Measurements from ENCODE around the gene CROT.

Gene CROT

DNA sequence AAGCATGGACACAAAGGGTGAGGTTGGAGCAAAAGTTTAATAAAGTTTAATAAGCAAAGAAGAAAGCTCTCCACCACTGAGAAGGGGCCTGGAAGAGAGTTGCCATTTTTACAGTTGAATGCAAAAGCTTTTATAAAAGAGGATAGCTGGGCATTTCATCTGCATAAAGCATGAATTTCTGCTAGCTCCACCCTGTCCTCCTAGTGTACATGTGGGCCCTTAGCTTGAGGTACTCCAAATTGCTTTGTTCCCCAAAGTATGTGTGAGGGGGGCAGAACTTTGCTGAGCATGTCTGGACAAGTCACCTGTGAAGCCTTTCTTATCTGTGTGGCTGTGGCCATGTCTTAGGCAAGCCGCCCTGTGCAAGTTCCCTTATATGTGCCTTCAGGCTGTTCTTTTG lies 22.6 kb upstream of the CROT start:
- Histone ChIP-seq H3K4me1 (ENCODE audit: low read length) (no peaks in the 10 kb centered on the region), H3K9ac (ENCODE audit: low read length) (no peak overlapping the region)
- TF ChIP-seq EZH2phosphoT487 (IDR thresholded peaks at IDR 0.05; ENCODE audit: low read depth) = no peak
- TF ChIP-seq CTCF (IDR thresholded peaks at IDR 0.05; ENCODE audit: low read depth, low read length) = no peak

GRCh38 chr7:87325576-87326370 lies 19.7 kb upstream of the CROT start:
- H2AFZ ChIP-seq (ENCODE audit: low read depth, low read length) = no peak overlapping the region
- H3K27ac ChIP-seq (ENCODE audit: low read length) = no peak overlapping the region
- no peaks in the 10 kb centered on the region for H4K20me1 ChIP-seq (ENCODE audit: insufficient read depth, low read length)
- no peaks in the 10 kb centered on the region for H3K27me3 ChIP-seq (ENCODE audit: low read depth, low read length)
- H3K36me3 ChIP-seq (replicated peaks; ENCODE audit: low read depth, low read length) = peaks cover 9% of the 10 kb centered on the region
- H3K4me2 ChIP-seq (ENCODE audit: low read length) = no peak overlapping the region
- no peak overlapping the region for H3K9ac ChIP-seq (ENCODE audit: low read length)
- H3K4me3 ChIP-seq (ENCODE audit: low read length) = no peak overlapping the region
- TF ChIP-seq EZH2phosphoT487 (IDR thresholded peaks at IDR 0.05; ENCODE audit: low read depth) (no peak), CTCF (IDR thresholded peaks at IDR 0.05; ENCODE audit: low read depth, low read length) (no peak)
- H3K9me3 ChIP-seq (ENCODE audit: insufficient read depth, low read length) = peaks cover 33% of the 10 kb centered on the region
- no peaks in the 10 kb centered on the region for H3K4me1 ChIP-seq (ENCODE audit: low read length)
- no peaks in the 10 kb centered on the region for H3K79me2 ChIP-seq (ENCODE audit: low read length)

More for the DNA sequence above, 22.6 kb upstream of the CROT start:
- Histone ChIP-seq H3K27ac (ENCODE audit: low read length) (no peak overlapping the region), H3K27me3 (ENCODE audit: low read depth, low read length) (no peaks in the 10 kb centered on the region), H3K79me2 (ENCODE audit: low read length) (no peaks in the 10 kb centered on the region), H3K4me3 (ENCODE audit: low read length) (no peak overlapping the region), H2AFZ (ENCODE audit: low read depth, low read length) (no peak overlapping the region), H3K9me3 (ENCODE audit: insufficient read depth, low read length) (peaks cover 19% of the 10 kb centered on the region), H4K20me1 (ENCODE audit: insufficient read depth, low read length) (no peaks in the 10 kb centered on the region), H3K4me2 (ENCODE audit: low read length) (no peak overlapping the region), H3K36me3 (replicated peaks; ENCODE audit: low read depth, low read length) (peaks cover 5% of the 10 kb centered on the region)

- H3K27me3 ChIP-seq (ENCODE audit: low read depth, low read length) = no peaks in the 10 kb centered on the region
- no peaks in the 10 kb centered on the region for H3K79me2 ChIP-seq (ENCODE audit: low read length)
- no peak overlapping the region for H3K4me3 ChIP-seq (ENCODE audit: low read length)
- H3K36me3 ChIP-seq (replicated peaks; ENCODE audit: low read depth, low read length) = peaks cover 8% of the 10 kb centered on the region
- peaks cover 25% of the 10 kb centered on the region for H3K9me3 ChIP-seq (ENCODE audit: insufficient read depth, low read length)
- TF ChIP-seq EZH2phosphoT487 (IDR thresholded peaks at IDR 0.05; ENCODE audit: low read depth) = no peak
- TF ChIP-seq CTCF (IDR thresholded peaks at IDR 0.05; ENCODE audit: low read depth, low read length) = no peak
- H3K4me1 ChIP-seq (ENCODE audit: low read length) = no peaks in the 10 kb centered on the region
- no peak overlapping the region for H3K9ac ChIP-seq (ENCODE audit: low read length)
- no peaks in the 10 kb centered on the region for H4K20me1 ChIP-seq (ENCODE audit: insufficient read depth, low read length)
- H3K4me2 ChIP-seq (ENCODE audit: low read length) = no peak overlapping the region
- no peak overlapping the region for H2AFZ ChIP-seq (ENCODE audit: low read depth, low read length)
- no peak overlapping the region for H3K27ac ChIP-seq (ENCODE audit: low read length)
Observed at GRCh38 chr7:87328281-87328680, 17.2 kb upstream of the CROT start.

DNA sequence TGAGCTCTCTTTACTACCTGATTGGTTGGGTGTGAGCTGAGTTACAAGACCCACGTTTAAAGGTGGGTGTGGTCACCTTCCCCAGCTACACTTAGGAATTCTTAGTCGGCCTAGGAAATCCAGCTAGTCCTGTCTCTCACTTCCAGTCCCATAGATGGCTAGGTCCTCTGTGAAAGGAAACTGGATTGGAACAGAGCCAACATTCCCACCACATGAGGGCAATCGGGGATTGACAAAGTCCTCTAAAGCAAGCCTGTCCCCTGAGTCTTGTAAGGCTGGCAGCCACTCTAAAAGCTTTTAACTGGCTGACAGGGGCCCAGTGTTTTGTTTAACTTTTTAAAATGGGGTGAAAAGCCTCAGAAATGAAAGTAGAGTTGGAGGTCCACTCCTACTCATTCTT lies 15.1 kb upstream of the CROT start:
- TF ChIP-seq EZH2phosphoT487 (IDR thresholded peaks at IDR 0.05; ENCODE audit: low read depth) = no peak
- no peak for TF ChIP-seq CTCF (IDR thresholded peaks at IDR 0.05; ENCODE audit: low read depth, low read length)
- Histone ChIP-seq H3K9me3 (ENCODE audit: insufficient read depth, low read length) (peaks cover 23% of the 10 kb centered on the region), H3K27ac (ENCODE audit: low read length) (no peak overlapping the region)

More for the DNA sequence above, 15.1 kb upstream of the CROT start:
- Histone ChIP-seq H3K4me3 (ENCODE audit: low read length) (no peak overlapping the region), H4K20me1 (ENCODE audit: insufficient read depth, low read length) (no peaks in the 10 kb centered on the region), H3K36me3 (replicated peaks; ENCODE audit: low read depth, low read length) (peaks cover 6% of the 10 kb centered on the region), H3K9ac (ENCODE audit: low read length) (no peak overlapping the region), H2AFZ (ENCODE audit: low read depth, low read length) (no peak overlapping the region), H3K4me2 (ENCODE audit: low read length) (no peak overlapping the region), H3K4me1 (ENCODE audit: low read length) (no peaks in the 10 kb centered on the region), H3K79me2 (ENCODE audit: low read length) (no peaks in the 10 kb centered on the region), H3K27me3 (ENCODE audit: low read depth, low read length) (no peaks in the 10 kb centered on the region)

All from OCI-LY3 (cell line).